Keratinocyte (primary cell): ENCODE results near the gene ZDHHC9. TPM values are rescaled to one million over a fixed set of nuclear protein-coding genes. Genes with fewer than 3 reads are reported as not detected.

ENCODE experiments used
- DNase-seq: peaks from one replicate; pipeline ENCODE4 v3.0.0-alpha.2; 2011; ENCODE audit warnings: low read depth, missing footprints, low spot score
- FAIRE-seq: peaks from 2 replicates; lab custom pipeline; 2011; peaks lifted over from hg19 to GRCh38; lab: Jason Lieb, UNC
- H2AFZ ChIP-seq: 2 replicates; pipeline ENCODE4 v1.6.0; 2012; ENCODE audit warnings: low read length, control low read depth, inconsistent platforms; ENCODE audit not compliant: control insufficient read depth
- H3K27ac ChIP-seq: 2 replicates; pipeline ENCODE4 v1.5.1; 2011; ENCODE audit warnings: low read length; ENCODE audit not compliant: control insufficient read depth, insufficient read depth
- H3K27me3 ChIP-seq: 3 replicates; pipeline ENCODE4 v1.6.0; 2011; ENCODE audit warnings: low read length; ENCODE audit not compliant: control insufficient read depth, insufficient read depth; ENCODE audit errors: extremely low read depth
- H3K36me3 ChIP-seq, 2 experiments: 2 replicates in 1 of 2; 3 replicates in 1 of 2; pipeline ENCODE4 v1.5.1; 2011; ENCODE audit warnings: low read length in 2 of 2, mild to moderate bottlenecking in 1 of 2; ENCODE audit not compliant: control insufficient read depth in 2 of 2, insufficient read depth in 2 of 2; ENCODE audit errors: extremely low read depth in 1 of 2
- H3K4me1 ChIP-seq: 3 replicates; pipeline ENCODE4 v1.5.1; 2011; ENCODE audit warnings: low read length; ENCODE audit not compliant: control insufficient read depth, insufficient read depth; ENCODE audit errors: extremely low read depth
- H3K4me2 ChIP-seq: 3 replicates; pipeline ENCODE4 v1.6.0; 2011; ENCODE audit warnings: low read depth, low read length; ENCODE audit not compliant: control insufficient read depth, insufficient read depth; ENCODE audit errors: extremely low read depth
- H3K4me3 ChIP-seq, 3 experiments: fragments of 200-600 bp in 1 of 3; sonication (generic) in 1 of 3; 2 replicates in 2 of 3; 3 replicates in 1 of 3; pipeline ENCODE4 v1.5.1; 2011 to 2016; ENCODE audit warnings: low read length in 3 of 3, mild to moderate bottlenecking in 3 of 3, control low read depth in 2 of 3, inconsistent platforms in 1 of 3, low read depth in 1 of 3, mixed read lengths in 1 of 3, mixed run types in 1 of 3, moderate library complexity in 1 of 3; ENCODE audit not compliant: control insufficient read depth in 2 of 3, insufficient read depth in 2 of 3; ENCODE audit errors: extremely low read depth in 1 of 3
- H3K79me2 ChIP-seq: 2 replicates; pipeline ENCODE4 v1.6.0; 2012; ENCODE audit warnings: low read length; ENCODE audit not compliant: control insufficient read depth, insufficient read depth
- H3K9ac ChIP-seq: 3 replicates; pipeline ENCODE4 v1.6.0; 2011; ENCODE audit warnings: low read length; ENCODE audit not compliant: control insufficient read depth, insufficient read depth; ENCODE audit errors: extremely low read depth
- H3K9me1 ChIP-seq: 3 replicates; pipeline ENCODE4 v1.6.0; 2011; ENCODE audit warnings: low read length; ENCODE audit not compliant: control insufficient read depth, insufficient read depth; ENCODE audit errors: extremely low read depth
- H3K9me3 ChIP-seq: 2 replicates; pipeline ENCODE4 v1.5.1; 2012; ENCODE audit warnings: low read depth, low read length; ENCODE audit not compliant: control insufficient read depth
- H4K20me1 ChIP-seq: 3 replicates; pipeline ENCODE4 v1.6.0; 2011; ENCODE audit warnings: low read length; ENCODE audit not compliant: control insufficient read depth, insufficient read depth; ENCODE audit errors: extremely low read depth
- EZH2 ChIP-seq: IDR thresholded peaks from one replicate; pipeline ENCODE4 v1.6.1; 2012; ENCODE audit warnings: inconsistent platforms, mild to moderate bottlenecking, low read length, moderate library complexity
- dilution Hi-C: fragments of 300-500 bp; cut with MboI; formaldehyde crosslinking; loops from one replicate; pipeline ENCODE4 v1.7.0; 2020; ENCODE audit warnings: low sequenced_read_pairs; ENCODE audit not compliant: extremely low pct_ligation_motif_present
- polyA plus RNA-seq, 5 experiments: library from polyadenylated mRNA; depleted of rRNA in 3 of 5; stranded (reverse) in 3 of 5; stranded (forward) in 1 of 5; unstranded in 1 of 5; fragments of >200 nt; gene quantifications; 1 replicate in 1 of 5; 2 replicates in 3 of 5; 3 replicates in 1 of 5; pipeline versions ENCODE4 v1.2.1 to v1.2.3, GENCODE V29; 2011 to 2012; ENCODE audit warnings: missing spikeins in 2 of 5, low read depth in 1 of 5, low replicate concordance in 1 of 5
- TF ChIP-seq, protein P1 (sequence below), 3 experiments: IDR thresholded peaks in 1 of 3; conservative IDR thresholded peaks in 1 of 3; optimal IDR thresholded peaks in 1 of 3; 2 replicates in 2 of 3; 3 replicates in 1 of 3; pipeline versions ENCODE3 to v1.5.1; 2011; ENCODE audit warnings: low read length in 3 of 3, mild to moderate bottlenecking in 3 of 3, moderate library complexity in 2 of 3, control low read depth in 1 of 3, inconsistent platforms in 1 of 3; ENCODE audit not compliant: insufficient read depth in 2 of 3; ENCODE audit errors: extremely low read depth in 1 of 3

The ZDHHC9 gene
- polyA plus RNA-seq, 1 donor (not counting 4 experiments of a cell fraction or from before 2014, with no cell fraction given): 30.0 TPM

- no peak overlapping the region for H3K4me2 ChIP-seq
- no peak overlapping the region for H3K4me3 ChIP-seq
- no peaks in the 10 kb centered on the region for H3K9me1 ChIP-seq
- FAIRE-seq (no peak), DNase-seq (no peak)
- TF ChIP-seq, protein P1, sequence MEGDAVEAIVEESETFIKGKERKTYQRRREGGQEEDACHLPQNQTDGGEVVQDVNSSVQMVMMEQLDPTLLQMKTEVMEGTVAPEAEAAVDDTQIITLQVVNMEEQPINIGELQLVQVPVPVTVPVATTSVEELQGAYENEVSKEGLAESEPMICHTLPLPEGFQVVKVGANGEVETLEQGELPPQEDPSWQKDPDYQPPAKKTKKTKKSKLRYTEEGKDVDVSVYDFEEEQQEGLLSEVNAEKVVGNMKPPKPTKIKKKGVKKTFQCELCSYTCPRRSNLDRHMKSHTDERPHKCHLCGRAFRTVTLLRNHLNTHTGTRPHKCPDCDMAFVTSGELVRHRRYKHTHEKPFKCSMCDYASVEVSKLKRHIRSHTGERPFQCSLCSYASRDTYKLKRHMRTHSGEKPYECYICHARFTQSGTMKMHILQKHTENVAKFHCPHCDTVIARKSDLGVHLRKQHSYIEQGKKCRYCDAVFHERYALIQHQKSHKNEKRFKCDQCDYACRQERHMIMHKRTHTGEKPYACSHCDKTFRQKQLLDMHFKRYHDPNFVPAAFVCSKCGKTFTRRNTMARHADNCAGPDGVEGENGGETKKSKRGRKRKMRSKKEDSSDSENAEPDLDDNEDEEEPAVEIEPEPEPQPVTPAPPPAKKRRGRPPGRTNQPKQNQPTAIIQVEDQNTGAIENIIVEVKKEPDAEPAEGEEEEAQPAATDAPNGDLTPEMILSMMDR (optimal IDR thresholded peaks at IDR 0.05 in 1 of 3, IDR thresholded peaks at IDR 0.05 in 1 of 3, conservative IDR thresholded peaks at IDR 0.05 in 1 of 3; ENCODE audit: extremely low read depth in 1 of 3, insufficient read depth in 2 of 3, low read length in 3 of 3): no peak
- no peak for TF ChIP-seq EZH2
- H3K27ac ChIP-seq: no peak overlapping the region
- peaks cover 6% of the 10 kb centered on the region for H3K27me3 ChIP-seq
- H2AFZ ChIP-seq: no peak overlapping the region
- H3K79me2 ChIP-seq: no peaks in the 10 kb centered on the region
- dilution Hi-C loops: no loop called here
- H3K4me1 ChIP-seq: no peaks in the 10 kb centered on the region
- no peak overlapping the region for H3K9ac ChIP-seq
- no peaks in the 10 kb centered on the region for H3K36me3 ChIP-seq
- no peaks in the 10 kb centered on the region for H4K20me1 ChIP-seq
- no peaks in the 10 kb centered on the region for H3K9me3 ChIP-seq
Observed at GRCh38 chrX:129783291-129783713, 60.4 kb downstream of the ZDHHC9 start.

DNA sequence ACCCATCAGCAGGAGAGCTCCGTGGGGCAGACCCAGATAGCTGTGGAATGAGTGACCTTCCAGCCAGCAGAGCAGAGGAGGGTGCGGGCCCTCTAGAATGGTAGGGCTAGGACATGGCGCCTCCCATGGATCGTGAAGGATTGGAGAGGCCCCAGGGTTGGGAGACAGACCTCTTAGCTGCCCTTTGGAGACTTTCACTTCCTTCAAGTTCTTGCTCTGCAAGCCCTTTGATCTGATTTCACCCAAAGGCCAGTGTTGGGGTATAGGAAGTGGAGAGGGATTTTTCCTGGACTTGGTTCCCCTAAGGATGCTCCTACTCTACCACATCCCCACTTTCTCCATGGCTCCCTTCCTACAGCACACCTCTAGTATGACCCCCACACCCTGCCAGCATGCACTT, 61.0 kb downstream of the ZDHHC9 start:
- Histone ChIP-seq H2AFZ (no peak overlapping the region), H3K9ac (no peak overlapping the region), H3K27ac (no peak overlapping the region), H3K4me1 (no peaks in the 10 kb centered on the region), H3K27me3 (peaks cover 6% of the 10 kb centered on the region), H3K9me1 (no peaks in the 10 kb centered on the region), H3K36me3 (no peaks in the 10 kb centered on the region), H3K9me3 (no peaks in the 10 kb centered on the region), H4K20me1 (no peaks in the 10 kb centered on the region), H3K4me3 (no peak overlapping the region), H3K4me2 (no peak overlapping the region), H3K79me2 (no peaks in the 10 kb centered on the region)
- DNase-seq (no peak), FAIRE-seq (no peak)
- dilution Hi-C loops: no loop called here
- no peak for TF ChIP-seq EZH2
- TF ChIP-seq, protein P1 (optimal IDR thresholded peaks at IDR 0.05 in 1 of 3, IDR thresholded peaks at IDR 0.05 in 1 of 3, conservative IDR thresholded peaks at IDR 0.05 in 1 of 3; ENCODE audit: extremely low read depth in 1 of 3, insufficient read depth in 2 of 3, low read length in 3 of 3): no peak
